MM.1S (cell line): ENCODE results near the gene CGAS.

Experiments
- DNase-seq: peaks from one replicate; pipeline ENCODE4 v3.0.0-alpha.2; 2015
- H2AFZ ChIP-seq: fragments of 300-600 bp; sonication (generic); 2 replicates; pipeline ENCODE4 v1.6.0; 2016; ENCODE audit warnings: antibody characterized with exemption, low read length
- H3F3A ChIP-seq: fragments of 300-600 bp; sonication (generic); 2 replicates; pipeline ENCODE4 v1.6.1; 2016; ENCODE audit warnings: mild to moderate bottlenecking, antibody characterized with exemption, low read length, moderate library complexity, mixed read lengths; ENCODE audit not compliant: insufficient read depth
- H3K27ac ChIP-seq: fragments of 300-600 bp; sonication (generic); 2 replicates; pipeline ENCODE4 v1.5.1; 2016; ENCODE audit warnings: mild to moderate bottlenecking, low read length
- H3K27me3 ChIP-seq: fragments of 300-600 bp; sonication (generic); replicated peaks from 2 replicates; pipeline ENCODE4 v1.6.0; 2016; ENCODE audit warnings: low read length; ENCODE audit not compliant: insufficient read depth
- H3K36me3 ChIP-seq: fragments of 300-600 bp; sonication (generic); replicated peaks from 2 replicates; pipeline ENCODE4 v1.6.1; 2016; ENCODE audit warnings: mild to moderate bottlenecking, low read length, mixed read lengths; ENCODE audit not compliant: insufficient read depth
- H3K4me1 ChIP-seq: fragments of 300-600 bp; sonication (generic); 2 replicates; pipeline ENCODE4 v1.6.1; 2016; ENCODE audit warnings: low read length, mixed read lengths
- H3K4me2 ChIP-seq: fragments of 300-600 bp; sonication (generic); 2 replicates; pipeline ENCODE4 v1.6.0; 2016; ENCODE audit warnings: low read depth, low read length
- H3K4me3 ChIP-seq: fragments of 300-600 bp; sonication (generic); 2 replicates; pipeline ENCODE4 v1.5.1; 2016; ENCODE audit warnings: low read length, mixed read lengths
- H3K79me2 ChIP-seq: fragments of 300-600 bp; sonication (generic); 2 replicates; pipeline ENCODE4 v1.6.1; 2016; ENCODE audit warnings: mixed run types, low read length, mixed read lengths
- H3K9ac ChIP-seq: fragments of 300-600 bp; sonication (generic); 2 replicates; pipeline ENCODE4 v1.6.1; 2016; ENCODE audit warnings: low read length, mixed read lengths
- H3K9me2 ChIP-seq: fragments of 300-600 bp; sonication (generic); replicated peaks from 2 replicates; pipeline ENCODE4 v1.6.1; 2016; ENCODE audit warnings: mild to moderate bottlenecking, low read length, mixed read lengths; ENCODE audit not compliant: insufficient read depth
- H3K9me3 ChIP-seq: fragments of 300-600 bp; sonication (generic); replicated peaks from 2 replicates; pipeline ENCODE4 v1.6.1; 2016; ENCODE audit warnings: mild to moderate bottlenecking, low read length, mixed read lengths; ENCODE audit not compliant: insufficient read depth
- H4K20me1 ChIP-seq: fragments of 300-600 bp; sonication (generic); 2 replicates; pipeline ENCODE4 v1.6.1; 2016; ENCODE audit warnings: mild to moderate bottlenecking, low read length, moderate library complexity, mixed read lengths; ENCODE audit not compliant: insufficient read depth
- EZH2 ChIP-seq: fragments of 300-600 bp; sonication (generic); optimal IDR thresholded peaks from 2 replicates; pipeline ENCODE3; 2017; ENCODE audit warnings: low read depth, mild to moderate bottlenecking, antibody characterized with exemption, low read length, mixed read lengths
- EZH2phosphoT487 ChIP-seq: fragments of 300-600 bp; sonication (generic); IDR thresholded peaks from 2 replicates; pipeline ENCODE4 v1.6.1; 2018; ENCODE audit warnings: antibody characterized with exemption, low read length
- TF ChIP-seq, protein P1 (sequence below): fragments of 300-600 bp; sonication (generic); IDR thresholded peaks from 2 replicates; pipeline ENCODE4 v1.5.1; 2016; ENCODE audit warnings: antibody characterized with exemption, low read length, mixed read lengths

The CGAS gene

GRCh38 chr6:73477407-73477806 lies 25.3 kb upstream of the CGAS start:
- Histone ChIP-seq H3K4me2 (no peak overlapping the region), H2AFZ (no peak overlapping the region), H3K79me2 (peaks cover 37% of the 10 kb centered on the region), H3K36me3 (peaks cover 13% of the 10 kb centered on the region; the same call in 1 of the 2 replicates), H3F3A (peaks cover 1% of the 10 kb centered on the region; the same call in 1 of the 2 replicates), H3K27me3 (no peaks in the 10 kb centered on the region), H4K20me1 (no peaks in the 10 kb centered on the region), H3K9me3 (no peaks in the 10 kb centered on the region), H3K4me3 (no peak overlapping the region), H3K4me1 (peaks cover 5% of the 10 kb centered on the region), H3K9ac (no peak overlapping the region), H3K9me2 (no peaks in the 10 kb centered on the region), H3K27ac (no peak overlapping the region)
- no peak for DNase-seq
- no peak for TF ChIP-seq EZH2
- TF ChIP-seq, protein P1, sequence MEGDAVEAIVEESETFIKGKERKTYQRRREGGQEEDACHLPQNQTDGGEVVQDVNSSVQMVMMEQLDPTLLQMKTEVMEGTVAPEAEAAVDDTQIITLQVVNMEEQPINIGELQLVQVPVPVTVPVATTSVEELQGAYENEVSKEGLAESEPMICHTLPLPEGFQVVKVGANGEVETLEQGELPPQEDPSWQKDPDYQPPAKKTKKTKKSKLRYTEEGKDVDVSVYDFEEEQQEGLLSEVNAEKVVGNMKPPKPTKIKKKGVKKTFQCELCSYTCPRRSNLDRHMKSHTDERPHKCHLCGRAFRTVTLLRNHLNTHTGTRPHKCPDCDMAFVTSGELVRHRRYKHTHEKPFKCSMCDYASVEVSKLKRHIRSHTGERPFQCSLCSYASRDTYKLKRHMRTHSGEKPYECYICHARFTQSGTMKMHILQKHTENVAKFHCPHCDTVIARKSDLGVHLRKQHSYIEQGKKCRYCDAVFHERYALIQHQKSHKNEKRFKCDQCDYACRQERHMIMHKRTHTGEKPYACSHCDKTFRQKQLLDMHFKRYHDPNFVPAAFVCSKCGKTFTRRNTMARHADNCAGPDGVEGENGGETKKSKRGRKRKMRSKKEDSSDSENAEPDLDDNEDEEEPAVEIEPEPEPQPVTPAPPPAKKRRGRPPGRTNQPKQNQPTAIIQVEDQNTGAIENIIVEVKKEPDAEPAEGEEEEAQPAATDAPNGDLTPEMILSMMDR, result no peak

- Histone ChIP-seq H3K9me3 (no peaks in the 10 kb centered on the region), H3K4me3 (no peak overlapping the region), H3K9ac (no peak overlapping the region), H3K27ac (no peak overlapping the region), H3K4me1 (peaks cover 9% of the 10 kb centered on the region), H3F3A (peaks cover 7% of the 10 kb centered on the region), H3K36me3 (peaks cover 11% of the 10 kb centered on the region; the same call in 1 of the 2 replicates), H3K79me2 (peaks cover 37% of the 10 kb centered on the region), H3K4me2 (no peak overlapping the region), H3K27me3 (no peaks in the 10 kb centered on the region), H3K9me2 (no peaks in the 10 kb centered on the region), H2AFZ (no peak overlapping the region), H4K20me1 (no peaks in the 10 kb centered on the region)
- no peak for TF ChIP-seq EZH2
- TF ChIP-seq, protein P1, result no peak
- TF ChIP-seq EZH2phosphoT487, result no peak
- no peak for DNase-seq
Observed at GRCh38 chr6:73476723-73477122, 24.6 kb upstream of the CGAS start.

- Histone ChIP-seq H3K36me3 (peaks cover 9% of the 10 kb centered on the region), H2AFZ (no peak overlapping the region), H3F3A (peaks cover 29% of the 10 kb centered on the region), H3K9me2 (no peaks in the 10 kb centered on the region), H3K9me3 (no peaks in the 10 kb centered on the region), H3K4me3 (peak overlapping the region; percentile 18; the same call in 1 of the 2 replicates), H3K4me2 (peak overlapping the region; percentile 92; the same call in 1 of the 2 replicates), H3K79me2 (peaks cover 49% of the 10 kb centered on the region), H4K20me1 (no peaks in the 10 kb centered on the region), H3K9ac (peak overlapping the region; percentile 56; the same call in 1 of the 2 replicates), H3K4me1 (peaks cover 17% of the 10 kb centered on the region), H3K27ac (peak overlapping the region; percentile 88), H3K27me3 (no peaks in the 10 kb centered on the region)
- TF ChIP-seq EZH2phosphoT487 (no peak), EZH2 (no peak)
- TF ChIP-seq, protein P1, result no peak
- DNase-seq, result peak; percentile 72
Observed at GRCh38 chr6:73471686-73472290, 19.7 kb upstream of the CGAS start.
